PC-3 (cell line): ENCODE data around the gene PIAS2. TPM values are rescaled to one million over a fixed set of nuclear protein-coding genes. Genes with fewer than 3 reads are reported as not detected.

Experiments
- ATAC-seq: fragments of 200-7000 bp; cut with Tn5 transposase; 2 replicates; pipeline ENCODE4 v1.9.1; 2020; ENCODE audit warnings: mild to moderate bottlenecking, moderate library complexity
- BruUV-seq: library from RNA; stranded (reverse); fragments of 400-500 nt; replicated peaks from 2 replicates; lab custom pipeline; 2021; lab: Mats Ljungman, UMichigan
- CTCF ChIA-PET: fragments of 300-600 bp; sonication (Branson Sonifier 250); formaldehyde crosslinking; loops from one replicate; lab custom pipeline; 2022; ENCODE audit warnings: antibody characterized with exemption; lab: Charles Lee
- POLR2A ChIA-PET: fragments of 300-600 bp; sonication (Branson Sonifier 250); formaldehyde crosslinking; loops from one replicate; lab custom pipeline; 2022; ENCODE audit warnings: antibody characterized with exemption; ENCODE audit not compliant: unreplicated experiment; lab: Charles Lee
- DNase-seq: peaks from one replicate; pipeline ENCODE4 v3.0.0-alpha.2; 2015
- H2AFZ ChIP-seq: fragments of 300-600 bp; sonication (generic); 2 replicates; pipeline ENCODE4 v1.6.0; 2016; ENCODE audit warnings: antibody characterized with exemption, low read length
- H3F3A ChIP-seq: fragments of 300-600 bp; sonication (generic); one replicate; pipeline ENCODE4 v1.6.0; 2017; ENCODE audit warnings: antibody characterized with exemption, low read length, control low read depth, mild to moderate bottlenecking; ENCODE audit not compliant: unreplicated experiment
- H3K27ac ChIP-seq: fragments of 300-600 bp; sonication (generic); 2 replicates; pipeline ENCODE4 v1.5.1; 2016; ENCODE audit warnings: mild to moderate bottlenecking, low read length
- H3K27me3 ChIP-seq: fragments of 300-600 bp; sonication (generic); 2 replicates; pipeline ENCODE4 v1.6.1; 2016; ENCODE audit warnings: low read length, mixed read lengths
- H3K36me3 ChIP-seq: fragments of 300-600 bp; sonication (generic); 2 replicates; pipeline ENCODE4 v1.6.1; 2016; ENCODE audit warnings: low read depth, mixed run types, low read length, mixed read lengths
- H3K4me1 ChIP-seq: fragments of 300-600 bp; sonication (generic); 2 replicates; pipeline ENCODE4 v1.5.1; 2016; ENCODE audit warnings: low read length; ENCODE audit not compliant: insufficient read depth
- H3K4me2 ChIP-seq: fragments of 300-600 bp; sonication (generic); 2 replicates; pipeline ENCODE4 v1.6.0; 2016; ENCODE audit warnings: low read length
- H3K4me3 ChIP-seq: fragments of 300-600 bp; sonication (generic); 2 replicates; pipeline ENCODE4 v1.5.1; 2016; ENCODE audit warnings: mild to moderate bottlenecking, low read length, mixed read lengths
- H3K79me2 ChIP-seq: fragments of 300-600 bp; sonication (generic); 2 replicates; pipeline ENCODE4 v1.6.1; 2017; ENCODE audit warnings: low read length, mixed read lengths
- H3K9ac ChIP-seq: fragments of 300-600 bp; sonication (generic); 2 replicates; pipeline ENCODE4 v1.6.0; 2016; ENCODE audit warnings: mild to moderate bottlenecking, low read length
- H3K9me2 ChIP-seq: fragments of 300-600 bp; sonication (generic); replicated peaks from 2 replicates; pipeline ENCODE4 v1.6.1; 2016; ENCODE audit warnings: mixed run types, low read length, mixed read lengths
- H3K9me3 ChIP-seq: fragments of 300-600 bp; sonication (generic); 2 replicates; pipeline ENCODE4 v1.6.1; 2016; ENCODE audit warnings: low read length, mixed read lengths
- H4K20me1 ChIP-seq: fragments of 300-600 bp; sonication (generic); 2 replicates; pipeline ENCODE4 v1.6.1; 2016; ENCODE audit warnings: low read length, mixed read lengths
- EZH2 ChIP-seq: fragments of 300-600 bp; sonication (generic); IDR thresholded peaks from one replicate; pipeline ENCODE4 v1.6.1; 2017; ENCODE audit warnings: antibody characterized with exemption, mild to moderate bottlenecking, low read length; ENCODE audit not compliant: unreplicated experiment
- EZH2phosphoT487 ChIP-seq: fragments of 300-600 bp; sonication (generic); IDR thresholded peaks from 2 replicates; pipeline ENCODE4 v1.6.1; 2018; ENCODE audit warnings: mild to moderate bottlenecking, antibody characterized with exemption, low read length, borderline replicate concordance
- intact Hi-C: fragments of 100-400 bp; cut with micrococcal nuclease; formaldehyde crosslinking; loops from 2 replicates; pipeline ENCODE4 v1.9.0; 2023
- total RNA-seq: library from RNA; depleted of rRNA; stranded (reverse); fragments of >200 nt; gene quantifications from 2 replicates; pipeline ENCODE4 v1.2.3, GENCODE V29; 2014
- TF ChIP-seq, protein P1 (sequence below): fragments of 300-600 bp; sonication (generic); conservative IDR thresholded peaks from 2 replicates; pipeline ENCODE4 v1.5.1; 2017; ENCODE audit warnings: antibody characterized with exemption, low read depth, mild to moderate bottlenecking, low read length

The PIAS2 gene
- total RNA-seq, 1 experiment from 2014 or later = 13.5 TPM

DNA sequence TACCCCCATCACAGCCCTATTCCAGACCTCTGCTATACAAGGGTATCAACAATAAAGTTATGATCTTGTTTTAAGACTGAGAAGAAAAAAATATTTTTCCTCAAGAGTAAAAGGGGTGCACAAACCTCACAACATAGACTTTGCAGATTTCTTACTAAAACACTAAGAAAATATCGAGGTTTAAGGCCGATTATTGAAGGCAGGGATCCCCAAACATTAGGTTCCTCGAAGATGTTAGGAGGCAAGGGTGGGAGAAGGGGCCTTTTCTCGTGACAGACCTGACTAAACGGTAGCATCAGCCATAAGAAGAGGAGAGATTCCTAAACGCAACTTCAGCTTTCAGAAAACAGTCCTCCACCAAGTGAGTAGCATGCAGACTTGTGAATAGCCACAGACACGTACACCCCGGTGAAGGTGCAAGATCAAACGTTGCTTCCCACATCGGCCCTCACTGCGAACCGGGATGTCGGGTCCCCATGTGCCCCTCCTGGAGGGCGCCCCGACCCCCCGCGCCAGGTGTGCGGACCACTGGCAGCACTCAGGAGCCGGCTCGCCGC is 678 bp downstream of the PIAS2 start:
- peak overlapping the region; percentile 74 for H3K9ac ChIP-seq
- H3K4me3 ChIP-seq = peak overlapping the region; percentile 80
- H3K79me2 ChIP-seq = peaks cover 52% of the 10 kb centered on the region
- no peaks in the 10 kb centered on the region for H3K36me3 ChIP-seq
- no peaks in the 10 kb centered on the region; the same call in 1 of the 2 replicates for H3K4me1 ChIP-seq
- H3F3A ChIP-seq = no peaks in the 10 kb centered on the region
- ATAC-seq (peak; percentile 20), DNase-seq (no peak)
- H3K4me2 ChIP-seq = peak overlapping the region; percentile 86
- POLR2A ChIA-PET = interaction anchor here (0.6 kb wide), 1 partner anchor 68 kb away, joined by 8 read pairs; no protein-coding TSS in a partner anchor
- no peaks in the 10 kb centered on the region for H3K27me3 ChIP-seq
- no peaks in the 10 kb centered on the region for H4K20me1 ChIP-seq
- CTCF ChIA-PET = no interaction called here
- H3K27ac ChIP-seq = no peak overlapping the region
- TF ChIP-seq EZH2phosphoT487 (no peak), EZH2 (no peak)
- TF ChIP-seq, protein P1, sequence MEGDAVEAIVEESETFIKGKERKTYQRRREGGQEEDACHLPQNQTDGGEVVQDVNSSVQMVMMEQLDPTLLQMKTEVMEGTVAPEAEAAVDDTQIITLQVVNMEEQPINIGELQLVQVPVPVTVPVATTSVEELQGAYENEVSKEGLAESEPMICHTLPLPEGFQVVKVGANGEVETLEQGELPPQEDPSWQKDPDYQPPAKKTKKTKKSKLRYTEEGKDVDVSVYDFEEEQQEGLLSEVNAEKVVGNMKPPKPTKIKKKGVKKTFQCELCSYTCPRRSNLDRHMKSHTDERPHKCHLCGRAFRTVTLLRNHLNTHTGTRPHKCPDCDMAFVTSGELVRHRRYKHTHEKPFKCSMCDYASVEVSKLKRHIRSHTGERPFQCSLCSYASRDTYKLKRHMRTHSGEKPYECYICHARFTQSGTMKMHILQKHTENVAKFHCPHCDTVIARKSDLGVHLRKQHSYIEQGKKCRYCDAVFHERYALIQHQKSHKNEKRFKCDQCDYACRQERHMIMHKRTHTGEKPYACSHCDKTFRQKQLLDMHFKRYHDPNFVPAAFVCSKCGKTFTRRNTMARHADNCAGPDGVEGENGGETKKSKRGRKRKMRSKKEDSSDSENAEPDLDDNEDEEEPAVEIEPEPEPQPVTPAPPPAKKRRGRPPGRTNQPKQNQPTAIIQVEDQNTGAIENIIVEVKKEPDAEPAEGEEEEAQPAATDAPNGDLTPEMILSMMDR = no peak
- intact Hi-C loops = no loop called here
- H3K9me2 ChIP-seq = no peaks in the 10 kb centered on the region
- BruUV-seq = no TSS peak
- H3K9me3 ChIP-seq = no peaks in the 10 kb centered on the region
- peak overlapping the region; percentile 68; the same call in 1 of the 2 replicates for H2AFZ ChIP-seq

DNA sequence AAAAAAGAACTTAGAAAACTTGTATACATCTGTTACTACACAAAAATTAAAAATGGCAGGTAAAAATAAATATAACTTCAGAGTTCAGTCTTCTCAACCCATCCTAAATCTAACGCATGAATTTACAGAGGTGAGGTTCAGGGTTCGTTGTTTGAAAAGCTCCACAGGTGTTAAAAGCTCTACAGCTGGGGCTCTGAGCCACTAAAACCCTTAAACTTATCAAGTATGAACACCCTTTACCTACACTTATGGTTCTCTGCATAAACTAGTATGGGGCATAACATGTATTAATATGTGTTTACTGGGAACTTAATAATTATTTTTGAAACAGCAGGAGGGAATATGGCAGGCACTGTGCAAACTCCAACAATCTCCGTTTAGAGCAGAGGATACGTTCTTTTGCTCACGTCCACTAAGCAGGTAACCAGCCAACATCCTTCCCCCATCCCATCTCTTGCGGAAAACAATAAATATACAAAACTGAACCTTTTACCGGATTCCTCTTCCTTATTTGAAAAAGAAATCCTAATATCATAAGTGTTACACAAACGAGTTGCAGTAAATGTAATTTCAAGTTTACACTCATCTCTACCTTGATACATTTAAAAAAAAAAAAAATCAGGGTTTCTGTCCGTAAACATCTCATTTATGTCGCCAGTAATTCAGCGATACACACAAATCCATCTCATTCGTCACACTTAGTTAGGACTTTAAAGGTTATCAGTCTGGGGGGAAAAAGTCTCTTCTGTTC is 1.3 kb downstream of the PIAS2 start:
- no peak for DNase-seq
- no peaks in the 10 kb centered on the region; the same call in 1 of the 2 replicates for H3K4me1 ChIP-seq
- TF ChIP-seq EZH2 (no peak), EZH2phosphoT487 (no peak)
- TF ChIP-seq, protein P1 = no peak
- ChIA-PET CTCF (interaction anchor here (0.6 kb wide), 1 partner anchor 33 kb away, joined by 3 read pairs; no protein-coding TSS in a partner anchor), POLR2A (no interaction called here)
- H3F3A ChIP-seq = no peaks in the 10 kb centered on the region
- peak overlapping the region; percentile 80 for H3K4me3 ChIP-seq
- peaks cover 58% of the 10 kb centered on the region for H3K79me2 ChIP-seq
- no peaks in the 10 kb centered on the region for H3K9me2 ChIP-seq
- ATAC-seq = no peak
- H3K4me2 ChIP-seq = peak overlapping the region; percentile 86
- no peak overlapping the region for H2AFZ ChIP-seq
- no peaks in the 10 kb centered on the region for H4K20me1 ChIP-seq
- no peaks in the 10 kb centered on the region for H3K36me3 ChIP-seq
- H3K9ac ChIP-seq = peak overlapping the region; percentile 74
- intact Hi-C loops = no loop called here
- no peaks in the 10 kb centered on the region for H3K27me3 ChIP-seq
- BruUV-seq = TSS peak; percentile 40
- H3K27ac ChIP-seq = no peak overlapping the region
- no peaks in the 10 kb centered on the region for H3K9me3 ChIP-seq

DNA sequence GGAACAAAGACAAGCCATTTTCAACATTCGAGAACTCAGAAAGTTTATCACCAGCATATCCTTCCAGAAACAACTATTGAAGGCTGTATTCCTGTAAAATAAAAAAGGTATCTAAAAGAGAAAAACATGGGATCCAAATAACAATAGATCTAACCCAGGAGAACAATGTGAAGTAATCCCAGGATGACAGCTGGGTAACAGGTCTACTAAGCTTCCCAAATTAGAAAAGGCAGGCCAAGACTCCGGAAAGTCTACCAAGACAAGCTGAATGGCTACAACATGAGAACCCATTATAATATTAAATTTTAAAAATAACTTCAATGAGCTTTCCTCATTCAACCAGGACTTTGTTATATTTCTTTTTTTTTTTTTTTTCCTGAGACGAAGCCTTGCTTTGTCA is 6.5 kb downstream of the PIAS2 start:
- Histone ChIP-seq H3K4me2 (no peak overlapping the region), H3K79me2 (peaks cover 91% of the 10 kb centered on the region), H3K4me1 (no peaks in the 10 kb centered on the region; the same call in 1 of the 2 replicates), H3K27me3 (no peaks in the 10 kb centered on the region), H3F3A (no peaks in the 10 kb centered on the region), H3K4me3 (no peak overlapping the region), H3K9ac (no peak overlapping the region), H3K36me3 (no peaks in the 10 kb centered on the region), H3K9me3 (no peaks in the 10 kb centered on the region), H4K20me1 (no peaks in the 10 kb centered on the region), H3K27ac (no peak overlapping the region), H3K9me2 (no peaks in the 10 kb centered on the region), H2AFZ (no peak overlapping the region)
- ChIA-PET CTCF (no interaction called here), POLR2A (no interaction called here)
- no peak for DNase-seq
- intact Hi-C loops = no loop called here
- ATAC-seq = no peak
- TF ChIP-seq, protein P1 = no peak
- no peak for TF ChIP-seq EZH2phosphoT487
- no peak for TF ChIP-seq EZH2
- BruUV-seq = no TSS peak
